ENCODE measurements around the gene PGLYRP3.

The PGLYRP3 gene, protein sequence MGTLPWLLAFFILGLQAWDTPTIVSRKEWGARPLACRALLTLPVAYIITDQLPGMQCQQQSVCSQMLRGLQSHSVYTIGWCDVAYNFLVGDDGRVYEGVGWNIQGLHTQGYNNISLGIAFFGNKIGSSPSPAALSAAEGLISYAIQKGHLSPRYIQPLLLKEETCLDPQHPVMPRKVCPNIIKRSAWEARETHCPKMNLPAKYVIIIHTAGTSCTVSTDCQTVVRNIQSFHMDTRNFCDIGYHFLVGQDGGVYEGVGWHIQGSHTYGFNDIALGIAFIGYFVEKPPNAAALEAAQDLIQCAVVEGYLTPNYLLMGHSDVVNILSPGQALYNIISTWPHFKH

DNA sequence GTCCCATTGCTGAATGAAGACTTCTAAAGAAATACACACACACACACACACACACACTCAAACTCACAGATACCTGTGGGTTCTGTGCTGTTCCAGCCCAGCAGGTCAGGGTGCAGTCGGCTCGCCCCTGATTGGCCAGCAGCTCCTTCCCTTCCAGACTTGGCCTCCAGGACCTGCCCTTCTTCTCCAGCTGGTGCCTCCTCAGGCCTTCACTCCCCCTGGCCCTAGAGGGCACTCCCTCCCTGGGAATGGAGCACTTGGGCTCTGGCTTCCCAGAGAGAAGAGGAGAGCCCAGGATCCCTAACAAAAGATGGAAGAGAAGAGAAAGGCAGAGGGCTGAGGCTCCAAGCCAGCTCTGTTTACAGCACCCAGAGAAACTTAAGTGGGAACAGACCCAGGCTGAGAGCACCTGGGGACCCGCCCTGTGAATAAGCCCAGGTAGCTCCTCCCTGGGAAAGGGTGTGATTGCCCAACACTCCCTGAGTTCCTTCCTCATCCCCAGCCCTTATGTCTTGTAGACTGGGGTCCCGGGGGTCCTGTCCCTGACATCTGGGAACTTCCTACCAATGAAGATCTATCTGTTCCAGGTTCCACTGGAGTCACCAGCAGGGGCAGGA, at the start of gene PGLYRP3:
Gene PGLYRP3, minus strand, starts transcription at position 383 of the 617 bp plus-strand sequence. CDS start 2,287 bp downstream, outside the sequence.
- TF ChIP-seq, protein P1, sequence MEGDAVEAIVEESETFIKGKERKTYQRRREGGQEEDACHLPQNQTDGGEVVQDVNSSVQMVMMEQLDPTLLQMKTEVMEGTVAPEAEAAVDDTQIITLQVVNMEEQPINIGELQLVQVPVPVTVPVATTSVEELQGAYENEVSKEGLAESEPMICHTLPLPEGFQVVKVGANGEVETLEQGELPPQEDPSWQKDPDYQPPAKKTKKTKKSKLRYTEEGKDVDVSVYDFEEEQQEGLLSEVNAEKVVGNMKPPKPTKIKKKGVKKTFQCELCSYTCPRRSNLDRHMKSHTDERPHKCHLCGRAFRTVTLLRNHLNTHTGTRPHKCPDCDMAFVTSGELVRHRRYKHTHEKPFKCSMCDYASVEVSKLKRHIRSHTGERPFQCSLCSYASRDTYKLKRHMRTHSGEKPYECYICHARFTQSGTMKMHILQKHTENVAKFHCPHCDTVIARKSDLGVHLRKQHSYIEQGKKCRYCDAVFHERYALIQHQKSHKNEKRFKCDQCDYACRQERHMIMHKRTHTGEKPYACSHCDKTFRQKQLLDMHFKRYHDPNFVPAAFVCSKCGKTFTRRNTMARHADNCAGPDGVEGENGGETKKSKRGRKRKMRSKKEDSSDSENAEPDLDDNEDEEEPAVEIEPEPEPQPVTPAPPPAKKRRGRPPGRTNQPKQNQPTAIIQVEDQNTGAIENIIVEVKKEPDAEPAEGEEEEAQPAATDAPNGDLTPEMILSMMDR (IDR thresholded peaks at IDR 0.05), result no peak
- DNase-seq (ENCODE audit: low spot score), result no peak
- Histone ChIP-seq H3K4me3 (no peak within 1 kb of the TSS), H3K27ac (no peak within 1 kb of the TSS)

DNA sequence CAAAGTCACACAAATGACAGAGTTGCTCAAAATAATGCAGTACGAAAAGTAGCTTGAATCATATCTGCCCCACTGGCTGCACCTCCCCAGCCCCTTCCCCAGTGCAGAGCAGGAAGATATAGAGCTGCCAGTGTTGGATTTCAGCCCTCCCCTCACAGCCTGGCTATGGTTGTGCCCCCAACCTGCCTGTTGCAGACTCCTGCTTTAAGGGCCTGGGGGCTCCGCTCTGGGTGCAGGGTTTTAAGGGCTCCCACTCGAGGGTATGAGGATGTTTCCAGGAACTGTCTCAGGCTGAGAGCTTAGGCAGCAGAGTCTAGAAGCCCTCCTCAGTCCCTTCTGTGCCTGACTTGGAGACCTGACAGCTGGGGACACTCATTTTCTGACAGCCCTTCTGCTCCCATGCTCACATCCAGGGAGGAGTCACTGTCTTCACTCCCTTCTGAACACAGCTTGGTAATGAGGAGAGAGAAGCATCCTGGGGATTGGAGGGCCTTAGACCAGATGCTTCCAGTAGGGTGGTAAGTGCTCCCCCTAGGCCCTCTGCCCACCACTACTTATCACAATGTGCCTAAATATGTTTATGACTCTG, 49.5 kb upstream of the PGLYRP3 start:
- DNase-seq (ENCODE audit: low spot score), result peak; percentile 64
- TF ChIP-seq, protein P1 (IDR thresholded peaks at IDR 0.05), result no peak
- Histone ChIP-seq H3K27ac (no peak overlapping the region), H3K4me3 (no peak overlapping the region)

DNA sequence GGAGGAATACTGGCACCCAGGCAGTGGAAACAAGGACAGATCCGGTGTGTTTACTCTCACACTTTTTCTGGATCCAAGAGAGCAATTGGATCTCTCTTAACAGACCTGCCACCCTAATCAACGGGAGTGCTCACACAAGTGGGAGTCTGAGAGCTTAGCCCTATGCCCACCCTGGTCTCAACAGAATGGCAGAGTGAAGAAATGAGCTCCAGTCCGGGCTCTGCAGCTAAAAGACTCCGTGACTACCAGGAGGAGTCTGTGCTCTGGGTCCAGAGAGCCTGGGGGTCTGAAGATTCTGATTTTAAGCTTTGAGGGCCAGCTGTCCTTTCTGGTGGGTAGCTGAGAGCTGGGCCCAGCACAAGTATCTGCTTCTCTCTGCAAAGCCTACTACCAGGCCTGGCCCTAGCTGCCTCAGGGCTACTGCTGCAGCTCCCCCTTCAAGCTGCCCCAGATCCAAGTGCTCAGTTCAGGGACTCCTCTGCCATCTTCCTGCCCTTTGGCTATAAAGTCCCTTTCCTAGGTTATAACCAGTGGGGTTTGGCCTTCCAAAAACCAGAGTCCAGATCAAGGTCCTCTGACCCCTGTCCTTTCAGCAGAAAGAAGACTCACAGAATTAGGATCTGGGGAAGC, 48.8 kb upstream of the PGLYRP3 start:
- TF ChIP-seq, protein P1 (IDR thresholded peaks at IDR 0.05), result no peak
- Histone ChIP-seq H3K27ac (no peak overlapping the region), H3K4me3 (no peak overlapping the region)
- peak; percentile 29 for DNase-seq (ENCODE audit: low spot score)

DNA sequence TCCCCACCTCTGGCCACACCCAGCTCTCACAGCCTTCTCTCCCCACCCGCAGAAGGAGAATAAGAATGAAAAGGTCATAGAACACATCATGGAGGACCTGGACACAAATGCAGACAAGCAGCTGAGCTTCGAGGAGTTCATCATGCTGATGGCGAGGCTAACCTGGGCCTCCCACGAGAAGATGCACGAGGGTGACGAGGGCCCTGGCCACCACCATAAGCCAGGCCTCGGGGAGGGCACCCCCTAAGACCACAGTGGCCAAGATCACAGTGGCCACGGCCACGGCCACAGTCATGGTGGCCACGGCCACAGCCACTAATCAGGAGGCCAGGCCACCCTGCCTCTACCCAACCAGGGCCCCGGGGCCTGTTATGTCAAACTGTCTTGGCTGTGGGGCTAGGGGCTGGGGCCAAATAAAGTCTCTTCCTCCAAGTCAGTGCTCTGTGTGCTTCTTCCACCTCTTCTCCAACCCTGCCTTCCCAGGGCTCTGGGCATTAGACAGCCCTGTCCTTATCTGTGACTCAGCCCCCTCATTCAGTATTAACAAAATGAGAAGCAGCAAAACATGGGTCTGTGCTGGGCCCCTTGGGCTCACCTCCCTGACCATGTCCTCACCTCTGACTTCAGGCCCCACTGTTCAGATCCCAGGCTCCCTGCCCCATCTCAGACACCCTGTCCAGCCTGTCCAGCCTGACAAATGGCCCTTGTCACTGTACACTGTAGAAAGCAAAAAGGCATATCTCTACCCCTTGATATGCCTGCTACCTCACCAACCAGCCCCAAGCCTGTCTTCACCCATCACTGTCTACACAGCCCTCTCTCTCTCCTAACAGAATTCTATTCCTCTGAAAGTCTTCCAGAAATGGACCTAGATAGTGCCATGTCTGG, 48.1 kb upstream of the PGLYRP3 start:
- TF ChIP-seq, protein P1 (IDR thresholded peaks at IDR 0.05), result no peak
- peak; percentile 50 for DNase-seq (ENCODE audit: low spot score)
- Histone ChIP-seq H3K27ac (no peak overlapping the region), H3K4me3 (no peak overlapping the region)

DNA sequence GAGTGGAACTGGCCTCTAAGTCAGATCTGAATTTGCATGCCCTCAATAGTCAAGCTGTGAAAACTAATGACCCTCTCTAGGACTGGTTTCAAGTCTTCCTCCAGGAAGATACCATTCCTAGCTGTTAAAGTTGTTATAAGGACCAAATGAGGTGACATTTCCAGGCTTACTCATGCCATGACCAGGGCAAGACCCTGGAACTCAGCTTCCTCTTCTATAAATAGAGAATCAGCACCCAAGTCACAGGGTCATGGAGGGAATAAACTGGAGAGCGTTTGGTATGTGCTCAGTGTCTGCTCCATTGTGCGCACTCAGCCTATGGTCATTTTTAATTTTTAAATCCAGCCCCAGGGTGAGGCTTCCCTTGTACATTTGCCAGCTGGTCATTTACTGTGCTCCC, 47.4 kb upstream of the PGLYRP3 start:
- H3K27ac ChIP-seq, result no peak overlapping the region
- DNase-seq (ENCODE audit: low spot score), result peak; percentile 52
- TF ChIP-seq, protein P1 (IDR thresholded peaks at IDR 0.05), result no peak
- no peak overlapping the region for H3K4me3 ChIP-seq

DNA sequence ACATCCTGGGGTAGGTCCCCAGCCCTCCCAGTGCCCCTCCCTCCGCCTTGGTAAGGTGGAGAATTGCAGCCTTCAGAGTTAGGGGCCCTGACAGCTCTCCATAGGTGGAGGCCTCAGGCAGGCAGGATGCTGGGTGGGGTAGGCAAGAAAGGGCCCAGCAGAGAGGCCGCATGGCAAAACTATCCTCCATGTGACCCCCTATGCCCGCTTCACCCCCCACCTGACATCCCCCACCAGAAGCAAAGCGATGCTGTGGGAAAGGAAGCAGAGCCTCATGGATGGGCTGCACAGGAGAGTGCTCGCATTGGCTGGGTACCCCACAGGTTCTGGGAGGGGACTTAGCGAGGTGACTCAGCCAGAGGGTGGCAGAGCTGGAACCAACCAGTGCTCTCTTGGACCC, 46.5 kb upstream of the PGLYRP3 start:
- Histone ChIP-seq H3K27ac (no peak overlapping the region), H3K4me3 (peak overlapping the region; percentile 45)
- TF ChIP-seq, protein P1 (IDR thresholded peaks at IDR 0.05), result no peak
- peak; percentile 52 for DNase-seq (ENCODE audit: low spot score)
